ENCODE data around the gene NSMCE1.
"Not testable (repeated sequence)": the region's sequence is repeated elsewhere in the genome, so short reads cannot be mapped to it uniquely, and the experiment has no call there.

DNA sequence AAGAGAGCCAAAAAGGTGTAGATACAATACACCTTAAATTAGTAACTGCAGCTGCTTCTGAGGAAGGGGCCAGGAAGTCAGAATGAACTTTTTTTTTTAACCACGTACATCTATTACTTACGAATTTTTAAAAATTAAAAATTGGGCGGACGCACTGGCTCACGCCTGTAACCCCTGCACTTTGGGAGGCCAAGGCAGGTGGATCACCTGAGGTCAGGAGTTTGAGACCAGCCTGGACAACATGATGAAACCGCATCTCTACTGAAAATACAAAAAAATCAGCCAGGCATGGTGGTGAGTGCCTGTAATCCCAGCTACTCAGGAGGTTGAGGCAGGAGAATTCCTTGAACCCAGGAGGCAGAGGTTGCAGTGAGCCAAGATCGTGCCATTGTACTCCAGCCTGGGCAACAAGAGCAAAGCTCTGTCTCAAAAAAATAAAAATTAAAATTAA is 5.9 kb upstream of the NSMCE1 start:
- TF ChIP-seq JUND (IDR thresholded peaks at IDR 0.05); CTCF (IDR thresholded peaks at IDR 0.05; ENCODE audit: low read depth, low read length, missing input control); FOXA1 (IDR thresholded peaks at IDR 0.05); RAD21 (IDR thresholded peaks at IDR 0.05); SP1 (IDR thresholded peaks at IDR 0.05); HNF4A (conservative IDR thresholded peaks at IDR 0.05); EGR1 (IDR thresholded peaks at IDR 0.05; ENCODE audit: low read depth in 2 of 2); YY1 (IDR thresholded peaks at IDR 0.05); MAX (IDR thresholded peaks at IDR 0.05); TAF1 (conservative IDR thresholded peaks at IDR 0.05); HNF4G (IDR thresholded peaks at IDR 0.05); GABPA (IDR thresholded peaks at IDR 0.05 in 1 of 2, conservative IDR thresholded peaks at IDR 0.05 in 1 of 2): not testable (repeated sequence)
- TF ChIP-seq, protein P1, sequence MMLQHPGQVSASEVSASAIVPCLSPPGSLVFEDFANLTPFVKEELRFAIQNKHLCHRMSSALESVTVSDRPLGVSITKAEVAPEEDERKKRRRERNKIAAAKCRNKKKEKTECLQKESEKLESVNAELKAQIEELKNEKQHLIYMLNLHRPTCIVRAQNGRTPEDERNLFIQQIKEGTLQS (IDR thresholded peaks at IDR 0.05) = not testable (repeated sequence)
- TF ChIP-seq, protein P2, sequence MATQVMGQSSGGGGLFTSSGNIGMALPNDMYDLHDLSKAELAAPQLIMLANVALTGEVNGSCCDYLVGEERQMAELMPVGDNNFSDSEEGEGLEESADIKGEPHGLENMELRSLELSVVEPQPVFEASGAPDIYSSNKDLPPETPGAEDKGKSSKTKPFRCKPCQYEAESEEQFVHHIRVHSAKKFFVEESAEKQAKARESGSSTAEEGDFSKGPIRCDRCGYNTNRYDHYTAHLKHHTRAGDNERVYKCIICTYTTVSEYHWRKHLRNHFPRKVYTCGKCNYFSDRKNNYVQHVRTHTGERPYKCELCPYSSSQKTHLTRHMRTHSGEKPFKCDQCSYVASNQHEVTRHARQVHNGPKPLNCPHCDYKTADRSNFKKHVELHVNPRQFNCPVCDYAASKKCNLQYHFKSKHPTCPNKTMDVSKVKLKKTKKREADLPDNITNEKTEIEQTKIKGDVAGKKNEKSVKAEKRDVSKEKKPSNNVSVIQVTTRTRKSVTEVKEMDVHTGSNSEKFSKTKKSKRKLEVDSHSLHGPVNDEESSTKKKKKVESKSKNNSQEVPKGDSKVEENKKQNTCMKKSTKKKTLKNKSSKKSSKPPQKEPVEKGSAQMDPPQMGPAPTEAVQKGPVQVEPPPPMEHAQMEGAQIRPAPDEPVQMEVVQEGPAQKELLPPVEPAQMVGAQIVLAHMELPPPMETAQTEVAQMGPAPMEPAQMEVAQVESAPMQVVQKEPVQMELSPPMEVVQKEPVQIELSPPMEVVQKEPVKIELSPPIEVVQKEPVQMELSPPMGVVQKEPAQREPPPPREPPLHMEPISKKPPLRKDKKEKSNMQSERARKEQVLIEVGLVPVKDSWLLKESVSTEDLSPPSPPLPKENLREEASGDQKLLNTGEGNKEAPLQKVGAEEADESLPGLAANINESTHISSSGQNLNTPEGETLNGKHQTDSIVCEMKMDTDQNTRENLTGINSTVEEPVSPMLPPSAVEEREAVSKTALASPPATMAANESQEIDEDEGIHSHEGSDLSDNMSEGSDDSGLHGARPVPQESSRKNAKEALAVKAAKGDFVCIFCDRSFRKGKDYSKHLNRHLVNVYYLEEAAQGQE (IDR thresholded peaks at IDR 0.05) = not testable (repeated sequence)
